Measurements from ENCODE around the gene USP46.

DNA sequence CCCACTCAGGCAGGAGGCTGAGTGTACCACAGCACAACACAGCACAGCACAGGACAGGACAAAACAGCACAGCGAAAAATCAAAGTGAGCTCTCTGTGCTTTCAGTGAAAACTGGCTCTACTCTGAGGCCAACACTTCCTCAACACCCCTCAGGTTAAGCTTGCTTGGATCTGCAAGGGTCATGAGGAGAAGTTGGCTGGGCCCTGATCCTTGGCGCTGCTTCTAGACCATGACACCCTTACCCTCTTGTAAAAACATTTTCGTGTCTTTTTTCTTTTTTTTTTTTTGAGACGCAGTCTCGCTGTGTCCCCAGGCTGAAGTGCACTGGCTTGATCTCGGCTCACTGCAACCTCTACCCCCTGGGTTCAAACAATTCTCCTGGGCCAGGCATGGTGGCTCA lies 25.3 kb downstream of the USP46 start:
- TF ChIP-seq, protein P1, sequence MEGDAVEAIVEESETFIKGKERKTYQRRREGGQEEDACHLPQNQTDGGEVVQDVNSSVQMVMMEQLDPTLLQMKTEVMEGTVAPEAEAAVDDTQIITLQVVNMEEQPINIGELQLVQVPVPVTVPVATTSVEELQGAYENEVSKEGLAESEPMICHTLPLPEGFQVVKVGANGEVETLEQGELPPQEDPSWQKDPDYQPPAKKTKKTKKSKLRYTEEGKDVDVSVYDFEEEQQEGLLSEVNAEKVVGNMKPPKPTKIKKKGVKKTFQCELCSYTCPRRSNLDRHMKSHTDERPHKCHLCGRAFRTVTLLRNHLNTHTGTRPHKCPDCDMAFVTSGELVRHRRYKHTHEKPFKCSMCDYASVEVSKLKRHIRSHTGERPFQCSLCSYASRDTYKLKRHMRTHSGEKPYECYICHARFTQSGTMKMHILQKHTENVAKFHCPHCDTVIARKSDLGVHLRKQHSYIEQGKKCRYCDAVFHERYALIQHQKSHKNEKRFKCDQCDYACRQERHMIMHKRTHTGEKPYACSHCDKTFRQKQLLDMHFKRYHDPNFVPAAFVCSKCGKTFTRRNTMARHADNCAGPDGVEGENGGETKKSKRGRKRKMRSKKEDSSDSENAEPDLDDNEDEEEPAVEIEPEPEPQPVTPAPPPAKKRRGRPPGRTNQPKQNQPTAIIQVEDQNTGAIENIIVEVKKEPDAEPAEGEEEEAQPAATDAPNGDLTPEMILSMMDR (IDR thresholded peaks at IDR 0.05; ENCODE audit: insufficient read depth, low read depth, low read length) = no peak
- TF ChIP-seq EZH2 (IDR thresholded peaks at IDR 0.05; ENCODE audit: insufficient read depth, low read length) = no peak

All from astrocyte (in vitro differentiated cells and primary cell).